GM21529 (cell line): ENCODE data around the gene TRPM2.

Source experiments
- ATAC-seq: cut with Tn5 transposase; IDR thresholded peaks from one replicate; pipeline ENCODE4 v1.9.1; 2021; ENCODE audit not compliant: unreplicated experiment

Gene TRPM2

GRCh38 chr21:44439211-44439600 lies 85.8 kb downstream of the TRPM2 start:
- ATAC-seq, result no peak

GRCh38 chr21:44440241-44441040 lies 87.0 kb downstream of the TRPM2 start:
- ATAC-seq, result no peak

GRCh38 chr21:44441041-44441400 lies 87.6 kb downstream of the TRPM2 start:
- no peak for ATAC-seq

GRCh38 chr21:44441581-44442265 lies 88.3 kb downstream of the TRPM2 start:
- ATAC-seq, result no peak

- ATAC-seq, result no peak
Measured at GRCh38 chr21:44442266-44443125, 89.1 kb downstream of the TRPM2 start.

- ATAC-seq, result no peak
Measured at GRCh38 chr21:44443291-44443890, 90.0 kb downstream of the TRPM2 start.

- ATAC-seq, result no peak
Measured at GRCh38 chr21:44443891-44444285, 90.5 kb downstream of the TRPM2 start.

GRCh38 chr21:44444286-44444931 lies 91.0 kb downstream of the TRPM2 start:
- ATAC-seq, result no peak

- ATAC-seq, result no peak
Measured at GRCh38 chr21:44445145-44445812, 91.9 kb downstream of the TRPM2 start.

GRCh38 chr21:44448651-44449131 lies 95.3 kb downstream of the TRPM2 start:
- ATAC-seq, result no peak

GRCh38 chr21:44449473-44450363 lies 96.3 kb downstream of the TRPM2 start:
- no peak for ATAC-seq

GRCh38 chr21:44450402-44450801 lies 97.0 kb downstream of the TRPM2 start:
- no peak for ATAC-seq

- no peak for ATAC-seq
Measured at GRCh38 chr21:44450999-44451398, 97.6 kb downstream of the TRPM2 start.

GRCh38 chr21:44453120-44453519 lies 99.7 kb downstream of the TRPM2 start:
- no peak for ATAC-seq

- no peak for ATAC-seq
Measured at GRCh38 chr21:44454058-44454457, 100.6 kb downstream of the TRPM2 start.

- ATAC-seq, result no peak
Measured at GRCh38 chr21:44454747-44455523, 101.5 kb downstream of the TRPM2 start, which contains the start of gene LRRC3. TSS of gene LRRC3 (plus strand) at chr21:44455510. CDS start at chr21:44456645, 1,135 bp downstream.

- no peak for ATAC-seq
Measured at GRCh38 chr21:44455524-44456213, 102.2 kb downstream of the TRPM2 start.
